Measurements from ENCODE around the gene SCGB3A2.

DNA sequence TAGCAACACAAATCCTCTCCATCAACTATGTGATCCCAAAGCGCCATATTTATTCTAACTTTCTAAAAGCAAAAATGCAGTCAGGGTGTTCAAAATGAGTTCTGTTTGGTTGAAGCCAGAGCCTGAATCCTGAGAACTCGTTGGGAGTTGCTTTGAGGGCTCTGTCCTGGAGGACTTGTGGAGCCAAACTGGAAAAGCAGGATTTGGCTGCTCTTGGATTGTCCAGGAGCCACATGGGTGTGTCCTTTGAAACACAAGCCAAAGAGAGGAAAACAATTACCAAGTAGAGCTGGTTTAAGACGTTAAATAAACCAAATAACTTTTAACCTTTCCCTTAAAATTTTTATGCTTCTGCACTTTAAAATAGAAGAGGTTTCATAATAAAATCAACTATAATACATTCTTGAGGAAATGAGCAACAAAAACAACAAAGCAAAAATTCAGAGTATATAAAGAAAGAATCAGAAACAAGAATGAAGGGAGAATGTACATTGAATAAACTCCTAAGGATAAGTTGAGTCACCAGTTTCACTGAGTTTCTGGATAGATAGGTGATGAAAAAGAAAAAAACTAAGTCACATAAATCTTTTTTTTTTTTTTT lies 14.3 kb downstream of the SCGB3A2 start:
- TF ChIP-seq, protein P1, sequence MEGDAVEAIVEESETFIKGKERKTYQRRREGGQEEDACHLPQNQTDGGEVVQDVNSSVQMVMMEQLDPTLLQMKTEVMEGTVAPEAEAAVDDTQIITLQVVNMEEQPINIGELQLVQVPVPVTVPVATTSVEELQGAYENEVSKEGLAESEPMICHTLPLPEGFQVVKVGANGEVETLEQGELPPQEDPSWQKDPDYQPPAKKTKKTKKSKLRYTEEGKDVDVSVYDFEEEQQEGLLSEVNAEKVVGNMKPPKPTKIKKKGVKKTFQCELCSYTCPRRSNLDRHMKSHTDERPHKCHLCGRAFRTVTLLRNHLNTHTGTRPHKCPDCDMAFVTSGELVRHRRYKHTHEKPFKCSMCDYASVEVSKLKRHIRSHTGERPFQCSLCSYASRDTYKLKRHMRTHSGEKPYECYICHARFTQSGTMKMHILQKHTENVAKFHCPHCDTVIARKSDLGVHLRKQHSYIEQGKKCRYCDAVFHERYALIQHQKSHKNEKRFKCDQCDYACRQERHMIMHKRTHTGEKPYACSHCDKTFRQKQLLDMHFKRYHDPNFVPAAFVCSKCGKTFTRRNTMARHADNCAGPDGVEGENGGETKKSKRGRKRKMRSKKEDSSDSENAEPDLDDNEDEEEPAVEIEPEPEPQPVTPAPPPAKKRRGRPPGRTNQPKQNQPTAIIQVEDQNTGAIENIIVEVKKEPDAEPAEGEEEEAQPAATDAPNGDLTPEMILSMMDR (conservative IDR thresholded peaks at IDR 0.05; ENCODE audit: low read depth, low read length): no peak
- no peak for TF ChIP-seq EZH2phosphoT487 (IDR thresholded peaks at IDR 0.05; ENCODE audit: borderline replicate concordance, low read length)

Measured in PC-3 (cell line).